GM12872 (cell line): ENCODE data around the gene ING4.

Source experiments
- TF ChIP-seq, protein P1 (sequence below): IDR thresholded peaks from 3 replicates; pipeline ENCODE4 v1.5.1; 2011; ENCODE audit warnings: low read depth, mild to moderate bottlenecking, low read length, moderate library complexity; ENCODE audit not compliant: insufficient read depth

The ING4 gene

DNA sequence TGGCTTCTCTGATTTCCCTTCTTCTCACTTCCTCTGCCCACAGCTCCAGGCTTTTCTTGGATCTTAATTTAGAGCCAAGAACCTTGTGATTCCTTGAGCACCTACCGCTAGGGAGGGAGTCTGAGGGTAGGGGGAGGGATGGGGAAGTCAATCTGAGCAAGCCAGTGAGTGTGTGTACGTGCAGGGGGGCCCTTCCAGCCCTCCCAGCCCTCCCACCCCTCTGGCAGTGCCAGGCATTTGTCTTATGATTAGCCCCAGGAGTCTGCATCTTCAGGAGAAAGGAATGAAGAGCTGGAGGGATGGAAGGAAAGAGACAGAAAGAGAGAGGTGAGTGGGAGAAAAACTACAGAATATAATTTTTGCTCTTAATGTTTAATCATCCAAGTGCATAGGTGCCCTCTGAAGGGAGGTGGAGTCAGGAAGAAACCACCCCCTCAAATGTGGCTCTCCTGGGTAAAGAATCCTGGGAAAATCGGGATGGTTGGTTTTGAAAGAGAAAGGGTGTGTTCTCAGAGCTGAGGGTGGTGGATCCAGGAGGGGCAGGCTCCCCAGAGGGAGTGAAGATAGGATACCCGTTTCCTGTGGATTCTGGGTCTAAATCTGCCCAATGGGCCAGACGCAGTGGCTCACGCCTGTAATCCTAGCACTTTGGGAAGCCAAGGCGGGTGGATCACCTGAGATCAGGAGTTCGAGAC is 35.6 kb upstream of the ING4 start:
- TF ChIP-seq, protein P1, sequence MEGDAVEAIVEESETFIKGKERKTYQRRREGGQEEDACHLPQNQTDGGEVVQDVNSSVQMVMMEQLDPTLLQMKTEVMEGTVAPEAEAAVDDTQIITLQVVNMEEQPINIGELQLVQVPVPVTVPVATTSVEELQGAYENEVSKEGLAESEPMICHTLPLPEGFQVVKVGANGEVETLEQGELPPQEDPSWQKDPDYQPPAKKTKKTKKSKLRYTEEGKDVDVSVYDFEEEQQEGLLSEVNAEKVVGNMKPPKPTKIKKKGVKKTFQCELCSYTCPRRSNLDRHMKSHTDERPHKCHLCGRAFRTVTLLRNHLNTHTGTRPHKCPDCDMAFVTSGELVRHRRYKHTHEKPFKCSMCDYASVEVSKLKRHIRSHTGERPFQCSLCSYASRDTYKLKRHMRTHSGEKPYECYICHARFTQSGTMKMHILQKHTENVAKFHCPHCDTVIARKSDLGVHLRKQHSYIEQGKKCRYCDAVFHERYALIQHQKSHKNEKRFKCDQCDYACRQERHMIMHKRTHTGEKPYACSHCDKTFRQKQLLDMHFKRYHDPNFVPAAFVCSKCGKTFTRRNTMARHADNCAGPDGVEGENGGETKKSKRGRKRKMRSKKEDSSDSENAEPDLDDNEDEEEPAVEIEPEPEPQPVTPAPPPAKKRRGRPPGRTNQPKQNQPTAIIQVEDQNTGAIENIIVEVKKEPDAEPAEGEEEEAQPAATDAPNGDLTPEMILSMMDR, result no peak

- TF ChIP-seq, protein P1, result peak; percentile 69
These were observed 34.8 kb upstream of the ING4 start for GRCh38 chr12:6697584-6698351.

GRCh38 chr12:6696690-6697583 is 34.0 kb upstream of the ING4 start:
- TF ChIP-seq, protein P1, result no peak

DNA sequence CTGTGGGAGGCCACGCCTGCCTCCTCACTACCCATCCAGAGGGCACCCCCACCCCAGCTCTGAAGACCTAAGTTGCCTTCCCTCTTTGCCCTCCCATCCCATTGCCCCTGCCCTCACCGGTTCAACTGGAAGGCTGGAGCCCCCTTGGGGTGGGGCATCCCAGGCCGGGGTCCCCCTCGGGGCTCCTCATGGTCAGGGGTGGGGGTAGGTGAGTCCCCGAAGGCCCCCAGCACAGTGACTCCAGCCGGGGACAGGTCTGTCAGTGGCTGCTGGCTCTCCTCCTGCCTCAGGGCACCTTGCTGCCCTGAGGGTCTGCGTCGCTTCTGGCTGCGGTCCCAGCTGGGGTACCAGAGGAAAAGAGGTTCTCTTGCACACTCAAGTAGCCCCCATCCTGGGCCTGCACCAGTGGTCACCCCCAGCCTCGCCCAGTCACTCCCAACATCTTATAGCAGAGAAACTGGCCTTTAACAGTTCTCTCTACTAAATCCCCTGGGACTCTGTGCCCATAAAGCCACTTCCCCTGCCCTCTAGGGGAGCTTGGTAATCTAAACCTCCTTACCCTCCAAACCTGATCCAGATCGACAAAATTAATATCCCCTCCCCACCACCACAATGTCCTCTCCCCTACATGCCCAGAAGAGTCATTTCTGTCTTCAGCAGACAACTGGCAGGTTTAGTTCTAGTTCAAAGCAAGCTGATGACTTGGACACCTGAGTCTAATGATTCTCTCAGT is 32.6 kb upstream of the ING4 start:
- TF ChIP-seq, protein P1, result no peak

DNA sequence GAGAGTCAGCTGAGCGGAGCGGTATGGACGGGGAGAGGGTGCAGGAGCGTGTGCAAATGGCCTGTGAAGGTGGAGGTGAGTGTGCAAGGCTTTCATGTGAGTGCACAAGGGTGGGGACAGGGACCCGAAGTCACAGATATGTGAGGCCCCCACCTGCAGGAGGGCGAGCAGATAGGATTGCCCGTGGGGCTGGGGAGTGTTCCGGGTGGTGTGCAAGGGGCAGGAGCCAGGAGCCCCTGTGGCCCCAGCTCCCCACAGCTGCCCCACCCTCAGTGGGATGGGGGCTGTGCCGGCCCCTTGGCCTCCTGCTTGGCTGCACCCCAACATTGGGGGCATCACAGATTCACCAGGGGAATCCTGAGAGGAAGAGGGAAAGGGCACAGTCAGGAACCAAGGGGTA is 31.8 kb upstream of the ING4 start:
- TF ChIP-seq, protein P1, result no peak

DNA sequence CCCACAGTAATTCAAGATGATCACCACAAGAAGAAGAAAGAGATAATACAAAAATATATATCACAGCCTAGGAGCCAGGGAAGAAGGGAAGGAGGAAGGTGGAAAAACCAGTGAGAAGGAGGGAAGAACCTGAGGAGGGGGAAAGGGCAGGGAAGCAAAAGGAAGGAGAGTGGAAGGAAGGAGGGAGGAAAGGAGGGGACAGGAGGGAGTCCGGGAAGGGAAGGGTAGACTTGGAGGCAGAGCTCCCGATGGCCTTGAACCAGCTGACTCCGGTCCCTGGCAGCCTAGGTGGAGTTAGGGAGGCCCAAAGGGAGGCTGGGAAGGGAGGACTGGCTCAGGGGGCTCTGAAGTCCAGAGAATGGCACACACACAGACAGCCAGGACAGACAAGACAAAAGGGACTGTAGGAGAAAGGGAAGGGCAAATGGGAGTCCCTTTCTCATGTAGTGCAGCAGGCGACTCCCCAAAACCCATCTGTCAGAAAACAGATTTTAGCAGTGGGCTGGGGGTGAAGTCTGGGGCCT is 31.0 kb upstream of the ING4 start:
- TF ChIP-seq, protein P1, result no peak
